Measurements from ENCODE around the gene PLPP3.

DNA sequence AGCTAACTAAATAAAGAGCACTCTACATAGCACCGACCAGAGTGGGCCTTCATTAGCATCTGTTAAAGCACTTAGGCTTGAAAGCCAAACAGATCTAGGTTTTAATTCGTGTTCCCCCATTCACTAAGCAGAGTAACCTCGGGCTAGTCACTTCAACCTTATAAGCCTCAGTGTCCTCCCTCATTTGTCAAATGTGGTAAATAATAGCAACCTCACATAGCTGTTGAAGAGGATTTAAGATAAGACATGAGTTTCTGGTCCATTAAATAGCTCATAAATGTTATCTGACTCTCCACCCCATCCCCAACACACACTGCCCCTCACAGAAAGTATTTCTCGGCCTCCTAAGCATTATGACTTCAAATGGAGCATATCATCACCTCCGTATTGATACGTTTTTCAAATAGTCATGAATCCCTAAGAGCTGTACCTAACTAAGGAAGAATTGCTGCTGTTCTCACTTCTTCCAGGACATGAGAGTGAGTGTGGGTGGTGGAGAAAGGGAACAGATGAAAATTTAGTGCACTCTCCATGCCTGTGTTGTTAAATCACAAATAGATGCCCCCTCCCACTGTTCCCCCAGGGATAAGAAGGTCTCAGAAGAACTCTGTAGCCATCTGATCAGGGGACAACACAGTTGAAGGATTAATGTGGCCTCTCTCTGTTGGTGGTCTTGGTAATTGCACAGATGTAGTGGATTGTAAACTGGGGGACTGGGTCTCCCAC, 47.6 kb downstream of the PLPP3 start:
- TF ChIP-seq, protein P1, sequence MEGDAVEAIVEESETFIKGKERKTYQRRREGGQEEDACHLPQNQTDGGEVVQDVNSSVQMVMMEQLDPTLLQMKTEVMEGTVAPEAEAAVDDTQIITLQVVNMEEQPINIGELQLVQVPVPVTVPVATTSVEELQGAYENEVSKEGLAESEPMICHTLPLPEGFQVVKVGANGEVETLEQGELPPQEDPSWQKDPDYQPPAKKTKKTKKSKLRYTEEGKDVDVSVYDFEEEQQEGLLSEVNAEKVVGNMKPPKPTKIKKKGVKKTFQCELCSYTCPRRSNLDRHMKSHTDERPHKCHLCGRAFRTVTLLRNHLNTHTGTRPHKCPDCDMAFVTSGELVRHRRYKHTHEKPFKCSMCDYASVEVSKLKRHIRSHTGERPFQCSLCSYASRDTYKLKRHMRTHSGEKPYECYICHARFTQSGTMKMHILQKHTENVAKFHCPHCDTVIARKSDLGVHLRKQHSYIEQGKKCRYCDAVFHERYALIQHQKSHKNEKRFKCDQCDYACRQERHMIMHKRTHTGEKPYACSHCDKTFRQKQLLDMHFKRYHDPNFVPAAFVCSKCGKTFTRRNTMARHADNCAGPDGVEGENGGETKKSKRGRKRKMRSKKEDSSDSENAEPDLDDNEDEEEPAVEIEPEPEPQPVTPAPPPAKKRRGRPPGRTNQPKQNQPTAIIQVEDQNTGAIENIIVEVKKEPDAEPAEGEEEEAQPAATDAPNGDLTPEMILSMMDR (IDR thresholded peaks at IDR 0.05), result no peak
- TF ChIP-seq POLR2A (IDR thresholded peaks at IDR 0.05), result no peak

All from adrenal gland (tissue), 5 donors.